K562 (cell line): ENCODE results near the gene RNF151. TPM values are rescaled to one million over a fixed set of nuclear protein-coding genes. Genes with fewer than 3 reads are reported as not detected.

Experiments
- BRD4 ChIP-seq: fragments of 200-600 bp; sonication (generic); IDR thresholded peaks from 2 replicates; pipeline ENCODE4 v1.6.1; 2017; ENCODE audit warnings: inconsistent platforms
- HDAC8 ChIP-seq: fragments of 450-650 bp; IDR thresholded peaks from 2 replicates; pipeline ENCODE4 v1.6.1; 2016; ENCODE audit warnings: mild to moderate bottlenecking, missing genetic modification characterization, moderate library complexity, missing compliant biosample characterization
- MBD2 ChIP-seq: sonication (generic); IDR thresholded peaks from 2 replicates; pipeline ENCODE4 v1.6.1; 2016; ENCODE audit warnings: low read depth, borderline replicate concordance
- MECOM ChIP-seq: fragments of 250-450 bp; sonication (Bioruptor Pico); IDR thresholded peaks from 2 replicates; pipeline ENCODE4 v1.8.0; 2022; ENCODE audit warnings: inconsistent platforms
- MTA3 ChIP-seq: fragments of 450-650 bp; formaldehyde crosslinking; IDR thresholded peaks from 2 replicates; pipeline ENCODE4 v1.6.1; 2017; ENCODE audit warnings: mild to moderate bottlenecking, borderline replicate concordance
- NELFE ChIP-seq: IDR thresholded peaks from 2 replicates; pipeline ENCODE4 v1.6.1; 2011; ENCODE audit warnings: mild to moderate bottlenecking; ENCODE audit not compliant: insufficient read depth, insufficient read length
- NR2C1 ChIP-seq, 2 experiments: fragments of 450-650 bp; IDR thresholded peaks; 2 replicates each; pipeline ENCODE4 v1.6.1; 2017; ENCODE audit warnings: mild to moderate bottlenecking in 2 of 2, antibody characterized with exemption in 1 of 2, inconsistent platforms in 1 of 2, missing compliant biosample characterization in 1 of 2, missing genetic modification characterization in 1 of 2
- NR3C1 ChIP-seq: sonication (generic); formaldehyde crosslinking; IDR thresholded peaks from 2 replicates; pipeline ENCODE4 v1.8.1; 2022; ENCODE audit warnings: missing genetic modification reagents
- POLR2G ChIP-seq: fragments of 200-400 bp; formaldehyde crosslinking; IDR thresholded peaks from 2 replicates; pipeline ENCODE4 v1.6.1; 2017; ENCODE audit warnings: low read depth, mild to moderate bottlenecking, antibody characterized with exemption, low read length, moderate library complexity
- RAD51 ChIP-seq: fragments of 450-650 bp; IDR thresholded peaks from 2 replicates; pipeline ENCODE4 v1.7.1; 2016; ENCODE audit warnings: low read depth, mild to moderate bottlenecking, borderline replicate concordance
- SMAD4 ChIP-seq: fragments of 250-450 bp; sonication (Bioruptor Pico); conservative IDR thresholded peaks from 2 replicates; pipeline ENCODE4 v1.8.0; 2021; ENCODE audit warnings: inconsistent platforms, mild to moderate bottlenecking, moderate library complexity
- SRF ChIP-seq, 2 experiments: fragments of 250-450, 450-650 bp in 1 of 2; sonication (Bioruptor Pico) in 1 of 2; sonication (generic) in 1 of 2; formaldehyde crosslinking; IDR thresholded peaks; 2 replicates each; pipeline versions ENCODE4 v1.5.0 to v1.5.1; 2020 to 2022; ENCODE audit warnings: mild to moderate bottlenecking in 1 of 2, missing genetic modification reagents in 1 of 2
- TEAD4 ChIP-seq, 2 experiments: sonication (generic) in 1 of 2; formaldehyde crosslinking in 1 of 2; IDR thresholded peaks; 2 replicates each; pipeline versions ENCODE4 v1.6.1 to v1.8.0; 2012 to 2022; ENCODE audit warnings: borderline replicate concordance in 1 of 2, inconsistent platforms in 1 of 2, low read length in 1 of 2, mild to moderate bottlenecking in 1 of 2, missing genetic modification reagents in 1 of 2
- TFAP4 ChIP-seq: sonication (generic); formaldehyde crosslinking; IDR thresholded peaks from 2 replicates; pipeline ENCODE4 v1.8.0; 2022; ENCODE audit warnings: missing genetic modification reagents, mild to moderate bottlenecking, moderate library complexity, borderline replicate concordance
- U2AF1 ChIP-seq: fragments of 200-400 bp; formaldehyde crosslinking; optimal IDR thresholded peaks from 2 replicates; pipeline ENCODE3; 2017; ENCODE audit warnings: mild to moderate bottlenecking, low read depth, low read length, moderate library complexity
- ZFPM2 ChIP-seq: fragments of 250-450 bp; sonication (Bioruptor Pico); IDR thresholded peaks from 2 replicates; pipeline ENCODE4 v1.5.1; 2022; ENCODE audit warnings: mild to moderate bottlenecking
- ZNF311 ChIP-seq: fragments of 250-450 bp; sonication (Bioruptor Pico); IDR thresholded peaks from 2 replicates; pipeline ENCODE4 v1.4.0; 2020; ENCODE audit warnings: mild to moderate bottlenecking, moderate library complexity
- ZNF551 ChIP-seq: fragments of 250-450 bp; sonication (Bioruptor Pico); IDR thresholded peaks from 2 replicates; pipeline ENCODE4 v1.5.0; 2021; ENCODE audit warnings: mild to moderate bottlenecking, moderate library complexity
- ZNF592 ChIP-seq: fragments of 450-650 bp; IDR thresholded peaks from 2 replicates; pipeline ENCODE4 v1.6.1; 2017; ENCODE audit warnings: antibody characterized with exemption, mild to moderate bottlenecking
- ZNF740 ChIP-seq, 3 experiments: fragments of 200-800 bp in 1 of 3; sonication (Bioruptor generic) in 1 of 3; sonication (generic) in 1 of 3; formaldehyde crosslinking in 1 of 3; IDR thresholded peaks; 2 replicates each; pipeline versions ENCODE4 v1.6.1 to v1.8.0; 2016 to 2022; ENCODE audit warnings: mild to moderate bottlenecking in 2 of 3, missing compliant biosample characterization in 2 of 3, missing genetic modification characterization in 2 of 3, missing genetic modification reagents in 1 of 3
- polyA plus RNA-seq, 8 experiments: library from polyadenylated mRNA; depleted of rRNA in 4 of 8; stranded (reverse) in 5 of 8; unstranded in 3 of 8; fragments of >200 nt; fragmentation: Nextera tagmentation in 2 of 8; fragmentation: Illumina TruSeq in 1 of 8; extraction: Ambion mirVana in 2 of 8; extraction: Trizol in 1 of 8; gene quantifications; 2 replicates each; pipeline versions ENCODE4 v1.2.1 to v1.2.3, GENCODE V29; 2011 to 2014; ENCODE audit warnings: inconsistent platforms in 1 of 8, missing spikeins in 1 of 8
- total RNA-seq, 7 experiments: library from RNA; depleted of rRNA in 6 of 7; stranded (reverse); fragments of >200 nt in 6 of 7; fragmentation: Illumina TruSeq in 2 of 7; extraction: Trizol in 2 of 7; gene quantifications; 2 replicates each; pipeline versions ENCODE4 v1.2.1 to v1.2.3, GENCODE V29; 2011 to 2021; ENCODE audit warnings: low replicate concordance in 1 of 7

Gene RNF151
- total and polyA plus RNA-seq, 9 of the 15 experiments (the other 6 are each of a cell fraction or from before 2014, with no cell fraction given), result not detected

- 0 out of 2 replicates have a peak, but pooled peaks have one; percentile 30 for TF ChIP-seq TFAP4
- peak; percentile 82 for TF ChIP-seq HDAC8 (tag)
- TF ChIP-seq MBD2, result no peak
- TF ChIP-seq U2AF1, result no peak
- TF ChIP-seq ZNF740 (CRISPR knock-in tag; IDR thresholded peaks at IDR 0.05), result no peak
- 0 out of 4 replicates have a peak, but pooled peaks of 1 of the 2 experiments have one; percentile 70 for TF ChIP-seq ZNF740 (tag; IDR thresholded peaks at IDR 0.05)
- no peak for TF ChIP-seq NR3C1 (CRISPR knock-in tag)
- TF ChIP-seq MTA3, result 0 out of 2 replicates have a peak, but pooled peaks have one; percentile 20
- TF ChIP-seq TEAD4 (IDR thresholded peaks at IDR 0.05; ENCODE audit: low read length), result no peak
- no peak for TF ChIP-seq TEAD4 (CRISPR knock-in tag; IDR thresholded peaks at IDR 0.05; ENCODE audit: borderline replicate concordance)
- TF ChIP-seq NR2C1 (IDR thresholded peaks at IDR 0.05), result no peak
- 0 out of 2 replicates have a peak, but pooled peaks have one; percentile 52 for TF ChIP-seq NR2C1 (tag; IDR thresholded peaks at IDR 0.05)
- peak; percentile 73; the same call in 1 of the 2 replicates for TF ChIP-seq MECOM (CRISPR knock-in tag)
- no peak for TF ChIP-seq NELFE
- peak; percentile 78 for TF ChIP-seq SMAD4 (CRISPR knock-in tag)
- no peak for TF ChIP-seq RAD51
- no peak for TF ChIP-seq ZNF551
- TF ChIP-seq ZNF592, result peak; percentile 93
- no peak for TF ChIP-seq BRD4
- peak; percentile 59; the same call in 1 of the 2 replicates for TF ChIP-seq ZNF311
- no peak for TF ChIP-seq SRF (CRISPR knock-in tag; IDR thresholded peaks at IDR 0.05)
- no peak for TF ChIP-seq POLR2G
- no peak for TF ChIP-seq ZFPM2
Observed at GRCh38 chr16:1993731-1994131, 27.1 kb downstream of the RNF151 start (continued).
